Small intestine (tissue), 7 donors: ENCODE data around the gene POU5F1. TPM values are rescaled to one million over a fixed set of nuclear protein-coding genes. Genes with fewer than 3 reads are reported as not detected.
"Not testable (repeated sequence)": the region's sequence is repeated elsewhere in the genome, so short reads cannot be mapped to it uniquely, and the experiment has no call there.

Experiments used
- DNase-seq, 2 donors: peaks; one replicate each; pipeline versions ENCODE4 v3.0.0 to v3.0.0-alpha.2; 2013
- FAIRE-seq: peaks from 2 replicates; lab custom pipeline; 2012; peaks lifted over from hg19 to GRCh38; lab: Jason Lieb, UNC
- H3K27ac ChIP-seq, 3 donors: one replicate each; pipeline ENCODE4 v1.5.1; 2013; ENCODE audit warnings: low read length in 2 of 3, mild to moderate bottlenecking in 2 of 3, control low read depth in 1 of 3, inconsistent platforms in 1 of 3, low read depth in 1 of 3, moderate library complexity in 1 of 3
- H3K27me3 ChIP-seq, 3 donors: one replicate each; pipeline ENCODE4 v1.6.1; 2013; ENCODE audit warnings: low read length in 3 of 3, inconsistent platforms in 1 of 3; ENCODE audit not compliant: control insufficient read depth in 3 of 3, insufficient read depth in 3 of 3
- H3K36me3 ChIP-seq, 3 donors: one replicate each; pipeline ENCODE4 v1.6.1; 2013; ENCODE audit warnings: low read length in 3 of 3, inconsistent platforms in 1 of 3, low read depth in 1 of 3, mild to moderate bottlenecking in 1 of 3, moderate library complexity in 1 of 3; ENCODE audit not compliant: control insufficient read depth in 3 of 3, insufficient read depth in 2 of 3
- H3K4me1 ChIP-seq, 3 donors: one replicate each; pipeline ENCODE4 v1.6.1; 2013; ENCODE audit warnings: low read length in 2 of 3, inconsistent platforms in 1 of 3, low read depth in 1 of 3, mild to moderate bottlenecking in 1 of 3, moderate library complexity in 1 of 3; ENCODE audit not compliant: control insufficient read depth in 3 of 3, insufficient read depth in 2 of 3
- H3K4me3 ChIP-seq, 3 donors: one replicate each; pipeline ENCODE4 v1.5.1; 2013; ENCODE audit warnings: low read length in 3 of 3, control low read depth in 1 of 3, inconsistent platforms in 1 of 3, low read depth in 1 of 3, mild to moderate bottlenecking in 1 of 3, moderate library complexity in 1 of 3
- H3K9me3 ChIP-seq, 2 donors: one replicate each; pipeline ENCODE4 v1.6.1; 2013; ENCODE audit warnings: low read depth in 1 of 2, low read length in 1 of 2; ENCODE audit not compliant: control insufficient read depth in 2 of 2, insufficient read depth in 1 of 2
- WGBS, 3 donors: extraction: QIAGEN DNeasy Blood & Tissue Kit; methylation state at CpG; one replicate each; pipeline ENCODE4 v1.1.7; 2013; 5-methylcytosine and 5-hydroxymethylcytosine counted together
- polyA plus RNA-seq, 4 donors: library from polyadenylated mRNA; stranded (reverse) in 3 of 4; unstranded in 1 of 4; fragments of 200-250 nt in 3 of 4; fragments of 120-200 nt in 1 of 4; gene quantifications; one replicate each; pipeline versions ENCODE4 v1.2.1 to v1.2.3, GENCODE V29; 2013
- donor health status: healthy with polysubstance abuse.
- donor health status: control.
- donor health status: control.
- donor health status: Bipolar disorder and iron deficiency.
- donor health status: healthy.

Gene POU5F1
- polyA plus RNA-seq, 4 donors, result 0.10 to 32.0 (median 18.4) TPM

GRCh38 chr6:31168606-31169005, 1.9 kb downstream of the POU5F1 start:
- Histone ChIP-seq H3K27ac (no peak overlapping the region), H3K4me3 (no peak overlapping the region), H3K4me1 (no peaks in the 10 kb centered on the region), H3K36me3 (no peaks in the 10 kb centered on the region), H3K9me3 (no peaks in the 10 kb centered on the region), H3K27me3 (peaks cover 0 to 6% (median 0%) of the 10 kb centered on the region in 3 donors)
- DNase-seq, result no peak
- 76 to 100% (median 80%) methylated on average over 3 of the region's 3 CpGs for WGBS, 3 donors
- FAIRE-seq, result no peak

- Histone ChIP-seq H3K4me3 (no peak overlapping the region), H3K9me3 (no peaks in the 10 kb centered on the region), H3K27ac (no peak overlapping the region), H3K36me3 (peaks cover 0 to 13% (median 0%) of the 10 kb centered on the region in 3 donors), H3K27me3 (peaks cover 0 to 3% (median 0%) of the 10 kb centered on the region in 3 donors), H3K4me1 (no peaks in the 10 kb centered on the region)
- WGBS, 3 donors, result 66 to 79% (median 71%) methylated on average over 5 of the region's 5 CpGs
- DNase-seq (no peak), FAIRE-seq (no peak)
Observed at GRCh38 chr6:31165986-31166385, 4.5 kb downstream of the POU5F1 start.

GRCh38 chr6:31165064-31165832, 5.2 kb downstream of the POU5F1 start:
- H3K9me3 ChIP-seq, H3K4me1 ChIP-seq, H3K4me3 ChIP-seq, H3K27me3 ChIP-seq, DNase-seq, H3K27ac ChIP-seq, FAIRE-seq: not testable (repeated sequence)
- 75 to 84% (median 82%) methylated on average over 17 of the region's 17 CpGs for WGBS, 3 donors
- peaks cover 0 to 13% (median 0%) of the 10 kb centered on the region in 3 donors for H3K36me3 ChIP-seq

GRCh38 chr6:31164475-31165063, 5.9 kb downstream of the POU5F1 start:
- H3K36me3 ChIP-seq, result peaks cover 0 to 13% (median 0%) of the 10 kb centered on the region in 3 donors
- H3K9me3 ChIP-seq, H3K27ac ChIP-seq, DNase-seq, H3K4me3 ChIP-seq, FAIRE-seq, H3K4me1 ChIP-seq, H3K27me3 ChIP-seq: not testable (repeated sequence)
- 91 to 96% (median 95%) methylated on average over 7 of the region's 9 CpGs for WGBS, 3 donors

- DNase-seq (no peak), FAIRE-seq (no peak)
- H3K27me3 ChIP-seq, result peaks cover 0 to 2% (median 0%) of the 10 kb centered on the region in 3 donors
- no peaks in the 10 kb centered on the region for H3K9me3 ChIP-seq
- H3K4me3 ChIP-seq, result no peak overlapping the region
- H3K27ac ChIP-seq, result no peak overlapping the region
- H3K36me3 ChIP-seq, result peaks cover 0 to 13% (median 0%) of the 10 kb centered on the region in 3 donors
- peaks cover 0 to 6% (median 3%) of the 10 kb centered on the region in 3 donors for H3K4me1 ChIP-seq
Observed at GRCh38 chr6:31163922-31164321, 6.6 kb downstream of the POU5F1 start.

GRCh38 chr6:31162463-31163165, 7.9 kb downstream of the POU5F1 start:
- H3K27me3 ChIP-seq, result peaks cover 0 to 2% (median 0%) of the 10 kb centered on the region in 3 donors
- no peaks in the 10 kb centered on the region for H3K9me3 ChIP-seq
- H3K27ac ChIP-seq, result no peak overlapping the region
- no peak for FAIRE-seq
- H3K4me1 ChIP-seq, result peaks cover 0 to 9% (median 3%) of the 10 kb centered on the region in 3 donors
- H3K36me3 ChIP-seq, result peaks cover 0 to 13% (median 0%) of the 10 kb centered on the region in 3 donors
- H3K4me3 ChIP-seq, result no peak overlapping the region
- 83 to 88% (median 87%) methylated on average over 13 of the region's 13 CpGs for WGBS, 3 donors
- DNase-seq, result no peak

GRCh38 chr6:31161216-31162126, 9.0 kb downstream of the POU5F1 start:
- Histone ChIP-seq H3K4me3 (no peak overlapping the region), H3K9me3 (no peaks in the 10 kb centered on the region), H3K36me3 (peaks cover 0 to 16% (median 0%) of the 10 kb centered on the region in 3 donors), H3K4me1 (peaks cover 3 to 14% (median 7%) of the 10 kb centered on the region in 3 donors), H3K27me3 (peaks cover 0 to 2% (median 0%) of the 10 kb centered on the region in 3 donors), H3K27ac (no peak overlapping the region)
- FAIRE-seq, result no peak
- no peak for DNase-seq
- 86 to 92% (median 91%) methylated on average over 19 of the region's 19 CpGs for WGBS, 3 donors
